Forelimb muscle (tissue), 1 donor: ENCODE measurements around the gene PRKAR1B. TPM values are rescaled to one million over a fixed set of nuclear protein-coding genes. Genes with fewer than 3 reads are reported as not detected.

Experiments used
- DNase-seq: peaks from one replicate; pipeline ENCODE4 v3.0.0-alpha.2; 2013; ENCODE audit warnings: low read depth
- polyA plus RNA-seq: library from polyadenylated mRNA; unstranded; fragments of 120-200 nt; gene quantifications from one replicate; pipeline ENCODE4 v1.2.1, GENCODE V29; 2013; ENCODE audit not compliant: insufficient read length

PRKAR1B gene
- polyA plus RNA-seq, 1 donor: 28.8 TPM

DNA sequence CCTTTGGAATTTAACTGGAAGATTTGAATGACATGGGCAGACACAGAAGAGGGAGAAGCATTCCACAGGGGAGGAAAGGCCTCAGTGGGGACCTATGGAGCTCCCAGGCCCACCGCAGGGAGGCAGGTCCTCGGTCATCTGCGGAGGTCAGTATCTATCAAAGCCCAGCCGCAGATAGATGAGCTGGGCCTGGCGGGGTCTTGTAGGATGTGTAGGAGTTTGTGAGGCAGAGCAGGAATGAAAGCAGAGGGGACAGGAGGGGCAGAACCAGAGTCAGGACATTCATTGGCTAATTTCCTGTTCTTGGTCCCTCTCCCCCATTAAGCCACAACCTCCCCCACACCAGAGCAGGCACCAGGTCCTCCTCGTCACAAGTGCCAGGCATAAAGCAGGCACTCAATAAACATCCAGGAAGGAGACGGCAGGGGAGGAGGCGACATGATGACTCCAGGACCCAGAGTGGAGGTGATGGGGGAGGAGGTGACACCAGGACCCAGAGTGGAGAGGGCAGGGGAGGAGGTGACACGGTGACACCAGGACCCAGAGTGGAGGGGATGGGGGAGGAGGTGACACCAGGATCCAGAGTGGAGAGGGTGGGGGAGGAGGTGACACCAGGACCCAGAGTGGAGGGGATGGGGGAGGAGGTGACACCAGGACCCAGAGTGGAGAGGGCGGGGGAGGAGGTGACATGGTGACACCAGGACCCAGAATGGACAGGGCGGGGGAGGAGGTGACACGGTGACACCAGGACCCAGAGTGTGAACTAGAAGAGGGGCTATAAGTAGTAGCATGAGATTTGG, 123.7 kb downstream of the PRKAR1B start:
- no peak for DNase-seq

DNA sequence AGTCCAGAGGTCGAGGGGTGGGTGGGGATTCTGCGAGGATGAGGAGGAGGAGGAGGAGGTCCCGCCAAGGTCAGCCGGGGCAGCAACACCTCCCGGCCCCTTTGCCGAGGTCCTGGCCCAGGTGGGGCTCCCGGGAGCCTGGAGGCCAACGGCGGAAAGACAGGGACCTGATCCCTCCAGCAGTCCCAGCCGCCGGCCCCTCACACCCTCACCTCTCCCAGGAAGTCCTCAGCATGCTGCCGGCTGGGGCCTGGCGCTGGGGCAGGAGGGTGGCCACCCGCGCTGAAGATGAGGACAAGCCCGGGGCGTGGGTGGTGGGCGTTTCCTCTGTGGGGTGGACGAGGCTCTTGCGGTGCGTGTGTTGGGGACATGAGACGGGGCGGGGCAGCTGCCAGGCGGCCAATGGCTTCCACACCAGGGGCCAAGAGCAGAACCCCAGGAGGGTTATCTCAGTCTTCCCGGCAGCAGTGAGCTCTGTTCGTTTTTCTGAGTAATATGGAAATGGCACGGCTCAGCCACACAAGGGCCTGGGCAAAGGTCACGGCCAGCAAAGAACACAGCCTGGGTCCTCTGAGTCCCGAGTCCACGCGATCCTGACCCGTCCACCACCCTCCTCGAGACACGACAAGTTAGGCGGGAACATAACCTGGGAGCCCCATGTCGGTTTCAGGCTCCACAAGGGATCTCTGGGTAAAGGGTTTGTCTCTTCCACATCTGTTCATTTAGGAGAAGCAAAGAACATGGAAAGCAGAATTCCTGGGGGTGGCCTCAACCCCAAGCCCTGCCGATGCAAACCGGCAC, 124.5 kb downstream of the PRKAR1B start:
- no peak for DNase-seq

DNA sequence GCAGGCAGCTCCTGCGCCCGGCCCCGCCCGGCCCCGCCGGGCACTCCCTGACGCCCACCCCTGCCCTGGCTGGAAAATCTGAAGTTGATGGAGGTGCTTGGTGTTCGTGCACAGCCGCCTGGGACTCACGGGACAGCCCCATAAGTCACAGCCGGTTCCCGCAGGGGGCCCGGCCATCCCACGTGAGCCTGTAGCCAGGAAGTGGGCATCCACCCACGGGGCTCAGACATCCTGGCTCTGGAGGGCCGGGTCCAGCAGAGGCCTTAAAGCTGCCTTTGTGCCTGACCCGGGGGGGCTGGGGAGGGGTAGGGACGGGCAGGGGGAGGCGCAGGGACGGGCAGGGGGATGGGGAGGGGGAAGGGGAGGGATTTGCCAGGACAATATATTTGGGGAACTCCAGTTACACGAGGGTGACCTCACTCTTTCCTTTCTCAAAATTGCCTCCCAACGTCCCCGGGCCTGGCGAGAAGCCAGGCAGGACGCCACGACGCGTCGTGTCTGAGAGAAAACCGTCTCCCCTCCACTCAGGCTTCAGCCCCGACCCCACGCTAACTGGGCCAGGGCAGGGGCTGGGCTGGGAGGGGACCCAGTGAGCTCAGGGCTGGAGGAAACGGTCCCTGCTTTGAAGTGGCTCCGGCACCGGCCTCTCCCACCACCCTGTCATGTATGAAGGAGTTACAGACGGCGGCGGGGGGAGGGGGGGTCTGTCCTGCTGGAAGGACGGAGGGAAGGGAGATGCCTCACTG, 125.3 kb downstream of the PRKAR1B start:
- DNase-seq: peak; percentile 29

DNA sequence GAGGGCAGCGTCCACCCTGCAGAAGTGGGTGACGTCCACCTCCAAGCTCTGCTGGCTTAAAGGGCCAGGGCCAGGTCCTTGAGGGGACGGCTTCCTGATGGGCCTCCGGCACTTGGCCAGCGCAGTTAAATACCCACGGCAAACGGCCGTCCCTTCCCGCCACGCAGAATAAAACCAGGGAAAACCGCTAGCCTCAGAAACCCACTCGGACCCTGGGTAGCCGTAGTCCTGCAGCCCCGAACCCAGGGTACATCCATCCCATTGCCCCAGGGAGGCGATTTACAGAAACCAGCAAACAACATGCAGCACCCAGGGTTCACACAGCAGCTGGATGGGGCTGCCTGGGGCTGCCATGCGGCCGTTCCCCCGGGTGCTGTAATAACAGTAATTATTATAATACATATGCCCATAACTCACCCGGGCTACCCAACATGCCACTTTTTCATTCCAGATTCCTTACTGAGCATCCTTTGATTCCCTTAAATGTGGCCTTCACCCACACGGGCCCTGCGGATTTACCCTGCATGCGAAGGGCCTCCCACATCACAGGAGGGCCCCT, 126.0 kb downstream of the PRKAR1B start:
- DNase-seq: no peak

DNA sequence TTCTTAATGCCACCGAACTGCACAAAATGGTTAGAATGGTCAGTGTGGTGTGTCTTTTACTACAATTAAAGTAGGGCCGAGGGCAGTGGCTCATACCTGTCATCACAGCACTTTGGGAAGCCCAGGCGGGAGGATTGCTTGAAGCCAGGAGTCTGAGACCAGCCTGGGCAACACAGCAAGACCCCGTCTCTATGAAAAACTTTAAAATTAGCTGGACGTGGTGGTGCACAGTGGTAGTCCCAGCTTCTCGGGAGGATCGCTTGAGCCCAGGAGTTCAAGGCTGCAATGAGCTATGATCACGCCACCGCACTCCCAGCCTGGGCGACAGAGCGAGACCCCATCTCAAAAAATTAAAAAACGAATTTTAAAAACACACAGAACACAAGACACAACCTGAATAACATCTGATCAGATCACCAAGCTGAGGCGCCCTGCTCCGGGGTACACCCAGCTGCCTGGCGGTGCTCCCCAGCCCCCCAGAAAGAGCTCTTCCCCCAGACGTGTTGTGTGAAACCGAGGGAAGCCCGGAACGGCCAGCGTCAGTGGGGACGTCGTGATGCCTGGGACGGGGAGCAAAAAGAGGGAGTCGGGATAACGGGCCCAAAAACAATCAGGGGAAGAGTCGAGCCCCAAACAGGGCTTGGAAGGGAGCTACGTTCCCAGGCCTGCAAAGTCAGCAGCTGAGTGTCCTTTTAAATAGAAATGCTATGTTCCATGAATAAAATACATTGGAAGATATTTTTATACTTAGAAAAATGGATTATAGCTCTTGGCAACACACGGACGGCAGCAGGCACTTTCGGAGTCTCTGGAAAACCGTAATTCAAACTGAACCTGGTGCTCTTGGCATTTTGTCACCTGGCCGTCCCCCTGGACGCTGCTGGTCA, 126.7 kb downstream of the PRKAR1B start:
- DNase-seq: no peak

DNA sequence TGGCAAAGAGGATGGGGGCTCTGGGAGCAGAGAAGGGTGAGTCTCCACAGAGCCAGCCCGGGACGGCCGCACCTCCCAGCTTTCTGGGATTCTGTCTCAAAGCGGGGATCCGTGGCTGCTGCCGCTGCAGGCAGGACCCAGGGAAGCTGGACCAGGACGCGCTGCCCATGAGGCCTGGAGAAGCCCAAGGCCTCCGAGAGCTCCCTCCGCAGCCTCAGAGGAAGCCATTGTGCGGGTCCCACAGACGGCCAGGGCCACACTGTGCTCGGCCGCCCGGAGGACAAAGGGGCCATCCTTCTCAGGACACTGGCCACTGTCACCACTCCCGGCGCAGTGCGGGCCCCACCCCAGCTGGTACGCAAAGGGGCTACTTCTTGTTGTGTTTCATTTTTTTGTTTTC, 128.2 kb downstream of the PRKAR1B start:
- no peak for DNase-seq

DNA sequence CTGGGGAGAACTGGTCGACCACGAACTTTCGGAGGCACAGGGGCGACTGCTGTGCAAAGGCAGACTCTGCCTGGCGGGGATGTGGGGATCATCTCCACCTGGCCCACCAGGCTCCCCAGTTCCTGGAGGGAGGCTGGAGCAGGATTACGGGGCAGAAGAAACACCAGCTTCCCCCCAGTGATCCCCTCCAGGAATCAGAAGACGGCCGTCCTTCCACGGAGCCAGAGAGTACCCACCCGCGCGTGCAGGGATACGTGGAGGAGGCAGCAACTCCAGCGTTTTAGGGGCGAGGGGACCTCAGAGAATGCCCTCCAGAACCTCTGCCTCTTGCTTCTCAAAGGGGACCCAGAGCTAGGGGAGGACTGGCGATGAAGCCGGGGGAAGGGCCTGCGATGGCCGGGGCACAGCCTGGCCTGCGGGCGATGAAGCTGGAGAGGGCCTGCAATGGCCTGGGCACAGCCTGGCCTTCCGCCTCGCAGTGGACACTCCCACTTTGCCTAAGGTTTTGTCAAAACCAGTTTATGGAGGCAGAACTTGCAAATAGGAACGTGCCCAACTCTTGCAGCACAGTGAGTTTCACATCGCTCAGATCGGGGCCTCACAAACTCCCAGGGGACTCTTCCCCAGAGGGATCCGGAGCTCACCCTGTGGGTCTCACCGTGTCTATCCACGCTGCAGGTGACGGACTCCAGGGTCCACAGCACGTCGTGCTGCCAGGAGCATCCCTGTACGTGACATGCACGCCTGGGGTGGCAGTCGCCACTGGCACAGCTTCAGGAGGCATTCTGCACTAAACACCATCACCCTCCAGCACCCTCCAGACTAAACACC, 129.5 kb downstream of the PRKAR1B start:
- DNase-seq: no peak

DNA sequence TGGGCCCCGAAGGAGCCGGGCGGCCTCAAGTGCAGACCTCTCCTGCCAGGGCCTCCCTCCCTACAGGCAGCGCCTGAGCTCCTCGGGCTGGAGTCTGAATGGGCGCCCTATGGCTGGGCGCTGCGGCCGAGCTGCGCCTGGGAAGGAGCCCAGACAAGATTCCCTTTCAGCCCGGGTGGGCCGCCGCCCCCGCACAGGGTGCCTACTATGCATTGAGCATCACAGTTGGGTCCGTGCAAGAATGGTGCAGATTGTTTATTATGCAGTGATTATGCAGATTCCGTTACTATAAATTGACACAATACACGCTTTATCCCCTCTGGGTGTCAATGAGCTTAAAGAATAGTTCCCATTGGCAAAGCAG, 130.3 kb downstream of the PRKAR1B start:
- DNase-seq: no peak

DNA sequence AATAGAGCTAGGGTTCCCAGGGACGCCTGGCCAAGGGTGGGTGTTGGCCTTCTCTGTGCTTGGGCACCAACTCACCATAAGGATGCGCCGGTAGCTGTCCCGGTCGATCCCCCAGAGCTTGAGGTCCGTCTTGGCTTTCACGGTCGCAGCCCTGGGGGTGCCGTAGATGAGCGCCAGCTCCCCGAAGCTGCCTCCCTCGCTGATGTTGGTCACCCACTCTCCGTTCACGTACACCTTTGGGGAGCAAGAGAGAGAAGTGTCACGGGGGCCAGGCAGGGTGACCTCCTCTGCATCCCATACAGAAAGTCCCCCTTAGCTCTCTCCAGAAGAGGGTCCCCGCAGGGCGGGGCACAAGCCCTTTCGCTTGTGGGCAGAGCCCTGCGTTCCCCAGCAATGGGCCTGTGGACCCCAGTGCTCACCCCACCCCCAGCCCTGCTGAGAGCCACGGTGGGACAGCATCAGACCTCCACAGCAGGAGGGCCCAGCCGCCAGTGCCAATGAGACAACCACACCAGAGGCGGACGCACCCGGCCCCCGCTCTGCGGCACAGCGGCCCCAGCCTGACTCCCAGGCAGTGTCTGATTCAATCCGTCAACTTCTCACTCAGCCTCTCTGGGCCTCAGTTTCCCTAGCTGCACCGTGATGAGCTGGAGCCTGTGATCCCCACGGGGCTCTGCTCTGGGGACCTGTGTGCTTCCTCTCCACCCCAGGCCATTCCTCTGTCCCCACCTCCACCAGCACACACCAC, 130.8 kb downstream of the PRKAR1B start:
- no peak for DNase-seq

DNA sequence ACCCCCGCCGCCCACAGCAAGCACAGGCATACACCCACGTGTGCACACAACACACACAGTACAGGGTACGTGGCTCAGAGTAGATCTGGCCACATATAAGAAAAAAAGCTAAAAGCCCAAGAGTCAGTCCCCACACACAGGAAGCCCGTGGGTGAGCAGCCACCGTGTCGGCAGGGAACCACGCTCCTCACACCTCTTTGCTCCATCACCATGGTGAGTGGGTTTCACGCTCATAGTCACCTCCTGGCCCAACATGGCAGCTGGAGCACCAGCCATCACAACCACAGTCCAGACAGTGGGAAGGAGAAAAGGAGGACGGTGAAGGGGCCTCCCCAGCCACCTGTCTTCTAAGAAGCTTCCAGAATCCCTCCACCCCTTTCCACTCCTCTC, 131.5 kb downstream of the PRKAR1B start:
- DNase-seq: no peak

DNA sequence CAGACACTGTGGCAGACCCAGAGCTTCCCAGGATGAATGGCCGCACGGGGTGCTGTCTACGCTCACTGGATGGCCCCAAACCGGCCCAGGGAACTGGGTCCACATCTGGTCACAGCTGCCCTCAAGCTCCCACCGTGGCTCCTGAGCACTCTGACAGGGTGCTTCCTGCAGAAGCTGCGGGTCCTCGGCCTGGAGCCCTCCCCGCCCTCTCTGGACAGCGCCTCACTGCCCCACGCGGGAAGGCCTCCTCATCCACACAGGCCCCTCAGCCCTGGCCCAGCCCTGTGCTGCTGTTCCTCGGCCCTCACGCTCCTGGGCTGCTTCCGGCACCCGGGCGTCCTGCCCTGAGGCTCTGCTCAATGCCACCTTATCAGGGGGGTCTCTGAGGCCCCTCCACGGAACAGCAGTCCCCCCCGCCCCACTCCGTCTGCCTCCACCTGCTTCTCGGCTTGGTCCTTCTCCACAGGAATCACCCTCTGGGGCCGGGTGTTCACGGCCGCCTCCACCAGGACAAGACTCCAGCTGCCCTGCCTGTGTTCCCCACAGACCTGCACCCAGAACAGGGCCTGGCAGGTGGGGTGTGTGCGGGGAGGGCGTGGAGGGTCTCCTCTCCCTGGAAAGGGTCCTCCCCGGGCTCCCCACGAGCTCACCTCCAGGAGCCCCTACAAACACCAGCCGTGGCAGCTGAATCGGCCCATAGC, 132.0 kb downstream of the PRKAR1B start:
- no peak for DNase-seq

DNA sequence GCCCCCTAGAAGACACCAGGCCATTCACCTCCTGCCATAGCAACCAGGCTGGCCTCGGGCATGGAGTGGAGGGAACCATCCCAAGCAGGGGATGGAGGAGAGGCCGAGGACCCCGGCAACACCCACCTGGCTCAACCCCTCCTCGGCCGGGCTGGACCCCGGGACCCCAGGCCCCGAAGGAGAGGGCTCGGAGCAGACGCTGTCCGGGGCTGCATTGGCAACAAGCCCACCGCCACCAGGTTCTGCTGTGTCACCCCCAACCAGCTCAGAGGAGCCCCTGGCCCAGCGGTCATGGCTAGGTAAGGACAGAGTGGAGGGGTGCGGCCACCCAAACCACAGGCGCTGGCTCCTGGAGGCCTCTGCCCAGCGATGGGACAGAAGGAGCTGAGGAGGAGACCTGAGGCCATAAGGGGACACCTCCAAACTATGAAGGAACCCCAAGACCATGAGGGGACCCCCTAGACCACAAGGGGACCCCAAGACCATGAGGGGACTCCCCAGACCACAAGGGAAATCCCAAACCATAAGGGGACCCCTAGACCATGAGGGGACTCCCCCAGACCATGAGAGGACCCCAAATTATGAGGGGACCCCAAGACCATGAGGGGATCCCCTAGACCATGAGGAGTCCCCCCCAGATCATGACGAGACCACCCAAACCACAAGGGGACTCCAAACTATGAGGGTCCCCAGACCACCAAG, 132.7 kb downstream of the PRKAR1B start:
- no peak for DNase-seq

DNA sequence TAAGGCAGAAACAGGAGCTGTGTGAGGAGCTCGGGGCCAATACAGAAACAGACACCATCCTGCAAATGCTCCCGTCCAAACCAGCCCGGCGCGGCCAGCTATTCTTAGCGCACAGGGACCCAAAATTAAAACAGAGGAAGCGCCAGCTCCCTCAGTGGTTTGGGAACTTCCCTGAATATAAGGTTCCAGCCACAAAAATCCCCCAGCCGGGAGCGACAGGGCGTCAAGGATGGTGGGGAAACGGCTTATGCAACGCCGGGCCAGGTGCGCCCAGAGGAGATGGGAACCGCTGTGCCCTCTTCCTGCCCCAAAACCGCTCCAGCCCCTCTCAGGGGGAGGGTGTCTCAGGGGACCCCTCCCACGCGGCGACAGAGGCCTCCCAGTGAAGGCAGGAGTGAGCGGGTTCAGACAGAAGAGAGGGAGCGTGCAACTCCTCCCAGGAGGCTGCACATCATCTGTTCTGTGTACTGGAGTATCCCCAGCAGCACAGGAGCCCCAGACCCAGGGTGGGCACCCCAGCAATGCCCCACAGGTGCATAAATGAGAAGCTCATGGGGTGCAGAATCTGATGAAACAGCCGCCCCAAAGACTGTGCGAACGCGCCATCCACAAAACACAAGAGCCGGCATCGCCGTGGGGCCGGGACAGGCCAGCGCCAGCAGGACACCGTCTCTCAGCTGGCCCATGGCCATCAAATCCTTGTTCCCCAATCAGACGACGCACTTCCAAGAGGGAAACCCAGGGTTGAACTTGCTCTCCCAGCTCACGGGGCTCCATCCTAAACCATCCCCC, 133.6 kb downstream of the PRKAR1B start:
- no peak for DNase-seq

DNA sequence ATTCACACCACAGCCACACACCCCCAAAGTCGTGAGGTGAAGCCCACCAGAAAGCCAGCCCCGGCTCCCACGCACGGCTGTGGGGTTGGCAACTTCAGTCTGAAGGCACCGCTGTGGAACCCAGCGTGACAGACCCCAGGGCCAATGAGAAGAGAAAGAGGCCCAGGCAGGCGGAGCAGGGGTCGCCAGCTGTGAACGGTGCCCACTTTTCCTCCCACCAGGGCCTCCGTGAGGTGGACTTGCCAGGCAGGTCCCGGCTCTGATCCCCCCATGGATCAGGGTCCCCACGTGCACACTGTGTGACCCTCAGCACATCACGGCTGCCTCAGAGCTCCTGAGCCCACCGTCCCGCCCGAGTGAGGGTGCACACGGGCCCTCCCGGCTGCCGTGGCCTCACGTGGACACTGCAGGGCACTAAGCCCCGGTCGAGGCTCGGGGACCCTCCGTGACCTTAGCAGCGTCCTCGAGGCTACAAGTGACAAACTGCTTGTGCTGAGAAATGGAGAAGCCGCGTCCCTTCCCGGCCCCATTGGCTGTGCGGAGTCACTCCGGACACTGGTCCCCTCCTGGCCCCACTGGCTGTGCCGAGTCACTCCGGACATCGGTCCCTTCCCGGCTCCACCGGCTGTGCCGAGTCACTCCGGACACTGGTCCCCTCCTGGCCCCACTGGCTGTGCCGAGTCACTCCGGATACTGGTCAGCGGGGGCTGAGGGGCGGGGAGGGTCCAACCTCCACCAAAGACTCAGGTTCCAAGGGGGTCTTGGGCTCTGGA, 135.0 kb downstream of the PRKAR1B start:
- DNase-seq: no peak

DNA sequence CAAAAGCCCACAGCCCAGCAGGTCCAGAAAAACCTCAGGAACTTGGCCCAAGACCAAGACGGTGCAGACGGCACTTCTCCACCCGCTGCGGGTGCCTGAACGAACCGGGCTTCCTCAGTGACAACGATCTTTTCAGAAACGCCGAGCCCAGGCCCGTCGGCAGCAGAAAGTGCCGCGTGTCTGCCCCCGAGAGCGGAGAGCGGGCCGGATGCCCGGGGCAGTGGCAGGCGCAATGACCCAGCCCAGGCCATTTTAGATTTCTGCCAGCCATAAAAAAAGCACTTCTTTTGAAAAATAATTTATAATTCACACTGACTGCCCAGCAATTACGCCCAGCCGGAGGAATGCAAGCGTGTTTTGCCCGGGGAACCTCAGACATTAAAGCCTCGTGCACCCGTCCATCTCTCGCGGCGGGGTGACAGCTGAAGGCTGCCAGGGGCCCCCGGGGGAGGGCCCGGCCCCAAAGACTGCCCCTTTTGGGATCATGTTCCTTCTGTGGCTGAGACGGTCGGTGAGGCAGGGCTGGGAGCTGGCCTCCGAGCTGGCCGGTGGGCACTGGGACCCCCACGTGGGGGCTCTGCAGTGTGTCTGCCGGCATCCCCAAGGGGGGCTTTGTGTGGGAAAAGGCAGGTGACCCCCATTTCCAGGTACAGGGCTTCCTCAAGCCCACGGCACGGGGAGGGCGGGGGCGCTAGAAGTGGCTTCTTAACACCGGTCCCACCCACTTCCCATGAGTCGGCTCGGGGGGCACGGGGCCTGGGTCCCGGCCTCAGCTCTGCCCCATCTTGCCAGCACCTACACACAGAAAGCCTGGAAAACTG, 136.1 kb downstream of the PRKAR1B start:
- no peak for DNase-seq
